Epithelial cell of esophagus (primary cell): ENCODE measurements around the gene AHNAK.
A peak's percentile ranks its signal among the peaks of the same experiment; 100 is the strongest.
"Not testable (repeated sequence)": the region's sequence is repeated elsewhere in the genome, so short reads cannot be mapped to it uniquely, and the experiment has no call there.

Experiments
- DNase-seq: peaks from one replicate; pipeline ENCODE4 v3.0.0; 2010; ENCODE audit warnings: low read depth
- H3K4me3 ChIP-seq: 2 replicates; pipeline ENCODE4 v1.5.1; 2011; ENCODE audit warnings: mild to moderate bottlenecking, low read length, control low read depth
- TF ChIP-seq, protein P1 (sequence below): IDR thresholded peaks from 2 replicates; pipeline ENCODE4 v1.5.1; 2011; ENCODE audit warnings: low read depth, mild to moderate bottlenecking, low read length, control low read depth, inconsistent platforms; ENCODE audit not compliant: insufficient read depth; ENCODE audit errors: missing control alignments

AHNAK gene

DNA sequence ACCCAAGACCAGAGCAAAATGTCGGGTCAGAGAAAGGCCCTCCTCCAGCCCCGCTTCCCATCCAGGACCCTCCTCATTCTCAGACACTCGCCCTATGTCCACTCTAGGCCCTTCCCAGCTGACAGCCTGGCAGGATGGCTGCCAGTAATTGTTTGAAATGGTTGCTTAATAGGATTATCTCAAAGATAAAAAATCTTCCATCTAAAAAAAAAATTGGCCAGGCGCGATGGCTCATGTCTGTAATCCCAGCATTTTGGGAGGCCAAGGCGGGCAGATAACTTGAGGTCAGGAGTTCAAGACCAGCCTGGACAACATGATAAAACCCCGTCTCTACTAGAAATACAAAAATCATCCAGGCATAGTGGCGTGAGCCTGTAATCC is 95.4 kb downstream of the AHNAK start:
- TF ChIP-seq, protein P1, sequence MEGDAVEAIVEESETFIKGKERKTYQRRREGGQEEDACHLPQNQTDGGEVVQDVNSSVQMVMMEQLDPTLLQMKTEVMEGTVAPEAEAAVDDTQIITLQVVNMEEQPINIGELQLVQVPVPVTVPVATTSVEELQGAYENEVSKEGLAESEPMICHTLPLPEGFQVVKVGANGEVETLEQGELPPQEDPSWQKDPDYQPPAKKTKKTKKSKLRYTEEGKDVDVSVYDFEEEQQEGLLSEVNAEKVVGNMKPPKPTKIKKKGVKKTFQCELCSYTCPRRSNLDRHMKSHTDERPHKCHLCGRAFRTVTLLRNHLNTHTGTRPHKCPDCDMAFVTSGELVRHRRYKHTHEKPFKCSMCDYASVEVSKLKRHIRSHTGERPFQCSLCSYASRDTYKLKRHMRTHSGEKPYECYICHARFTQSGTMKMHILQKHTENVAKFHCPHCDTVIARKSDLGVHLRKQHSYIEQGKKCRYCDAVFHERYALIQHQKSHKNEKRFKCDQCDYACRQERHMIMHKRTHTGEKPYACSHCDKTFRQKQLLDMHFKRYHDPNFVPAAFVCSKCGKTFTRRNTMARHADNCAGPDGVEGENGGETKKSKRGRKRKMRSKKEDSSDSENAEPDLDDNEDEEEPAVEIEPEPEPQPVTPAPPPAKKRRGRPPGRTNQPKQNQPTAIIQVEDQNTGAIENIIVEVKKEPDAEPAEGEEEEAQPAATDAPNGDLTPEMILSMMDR: no peak

DNA sequence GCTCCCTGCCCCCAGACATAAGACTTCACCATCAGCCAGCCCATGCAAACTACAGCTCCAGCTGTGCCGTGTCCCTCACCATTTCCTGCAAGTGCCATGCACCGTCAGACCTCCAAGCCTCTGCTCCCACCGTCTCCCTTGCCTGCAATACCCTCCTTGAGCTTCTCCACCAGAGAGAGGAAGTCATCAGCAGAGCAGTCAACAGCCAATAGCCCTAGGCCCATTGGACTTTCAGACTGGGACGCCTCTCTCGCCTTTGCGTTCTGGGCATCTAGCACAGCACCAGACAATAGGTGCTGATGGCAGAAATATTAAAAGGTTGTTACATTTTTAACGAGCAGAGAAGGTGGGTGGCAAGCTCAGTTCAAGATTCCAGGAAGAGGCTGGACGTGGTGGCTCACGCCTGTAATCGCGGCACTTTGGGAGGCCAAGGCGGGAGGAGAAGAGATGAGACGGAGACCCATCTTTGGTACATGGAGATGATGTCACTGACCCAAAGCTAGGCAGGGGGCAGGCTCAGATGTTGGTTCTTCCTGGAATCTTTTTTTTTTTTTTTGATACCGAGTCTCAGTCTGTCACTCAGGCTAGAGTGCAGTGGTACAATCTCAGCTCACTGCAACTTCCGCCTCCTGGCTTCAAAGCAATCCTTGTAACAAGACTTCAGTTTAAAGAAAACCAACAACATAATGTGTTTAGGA is 95.9 kb downstream of the AHNAK start:
- TF ChIP-seq, protein P1: no peak
- H3K4me3 ChIP-seq: no peak overlapping the region
- no peak for DNase-seq

More for the DNA sequence above, 95.4 kb downstream of the AHNAK start:
- H3K4me3 ChIP-seq: no peak overlapping the region
- no peak for DNase-seq

DNA sequence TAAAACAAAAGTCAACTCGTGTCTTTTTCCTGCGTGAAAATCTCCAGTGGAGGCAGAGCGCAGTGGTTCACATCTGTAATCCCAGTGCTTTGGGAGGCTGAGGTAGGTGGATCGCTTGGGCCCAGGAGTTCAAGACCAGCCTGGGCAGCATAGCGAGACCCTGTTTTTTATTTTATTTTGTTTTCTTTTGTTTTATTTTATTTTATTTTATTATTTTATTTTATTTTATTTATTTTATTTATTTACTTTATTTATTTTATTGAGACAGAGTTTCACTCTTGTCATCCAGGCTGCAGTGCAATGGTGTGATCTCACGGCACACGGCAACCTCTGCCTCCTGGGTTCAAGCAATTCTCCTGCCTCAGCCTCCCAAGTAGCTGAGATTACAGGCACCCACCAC is 96.7 kb downstream of the AHNAK start:
- not testable (repeated sequence) for DNase-seq, H3K4me3 ChIP-seq

DNA sequence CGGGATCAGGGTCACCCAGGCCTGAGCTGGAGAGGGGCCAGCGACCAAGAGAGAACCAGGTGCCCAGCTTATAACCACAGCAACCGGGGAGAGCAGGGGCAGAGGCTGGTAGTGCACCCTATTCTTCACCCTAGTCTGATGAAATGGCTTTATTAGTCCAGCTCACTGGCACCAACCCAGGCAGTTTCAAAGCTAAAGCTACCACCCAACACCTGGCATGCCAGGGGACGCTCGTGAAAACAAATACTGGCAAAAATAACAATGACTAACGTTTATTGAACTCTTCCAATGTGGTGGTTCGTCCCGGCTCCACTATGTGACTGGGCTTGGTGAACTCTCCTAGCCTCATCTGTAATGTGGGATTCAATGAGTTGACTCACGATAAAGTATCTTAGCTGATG is 97.2 kb downstream of the AHNAK start:
- TF ChIP-seq, protein P1: no peak
- H3K4me3 ChIP-seq: no peak overlapping the region
- peak; percentile 10 for DNase-seq

DNA sequence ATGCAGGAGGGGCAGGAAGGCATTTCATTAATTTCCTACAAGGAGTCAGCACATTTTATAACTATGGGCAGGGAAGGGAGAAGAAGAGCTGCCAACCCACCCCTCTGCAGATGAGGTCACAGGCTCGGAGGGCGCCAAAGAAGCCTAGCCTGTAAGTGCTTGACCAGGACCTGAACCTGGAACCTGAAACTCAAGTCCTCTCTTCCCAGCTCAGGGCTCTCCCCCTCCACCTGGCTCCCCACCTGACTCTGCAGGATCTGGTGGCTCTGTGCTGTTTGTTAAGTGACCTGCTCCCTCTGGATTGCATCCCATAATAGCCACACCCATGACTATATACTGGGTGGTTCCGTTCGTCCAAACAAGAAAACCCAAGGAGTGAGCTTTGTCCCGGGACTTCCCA is 100.5 kb downstream of the AHNAK start:
- TF ChIP-seq, protein P1: no peak
- DNase-seq: no peak
- no peak overlapping the region for H3K4me3 ChIP-seq

DNA sequence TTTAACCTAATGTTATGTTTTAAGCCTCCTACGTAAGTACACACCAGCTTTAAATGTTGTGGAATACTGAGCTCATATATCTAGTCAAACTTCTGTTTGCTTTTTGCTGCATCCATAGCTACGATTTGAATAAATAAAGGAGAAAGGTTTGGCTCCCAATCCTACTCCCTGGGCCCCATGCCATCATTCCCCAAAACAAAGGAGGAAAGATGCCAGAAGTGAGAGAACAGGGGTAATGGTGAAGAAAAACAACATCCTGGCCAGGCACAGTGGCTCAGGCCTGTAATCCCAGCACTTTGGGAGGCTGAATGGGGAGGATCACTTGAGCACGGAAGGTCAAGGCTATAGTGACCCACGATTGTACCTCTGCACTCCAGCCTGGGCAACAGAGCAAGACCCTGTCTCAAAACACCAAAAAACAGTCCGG is 101.3 kb downstream of the AHNAK start:
- DNase-seq: no peak
- no peak overlapping the region for H3K4me3 ChIP-seq
- TF ChIP-seq, protein P1: no peak

DNA sequence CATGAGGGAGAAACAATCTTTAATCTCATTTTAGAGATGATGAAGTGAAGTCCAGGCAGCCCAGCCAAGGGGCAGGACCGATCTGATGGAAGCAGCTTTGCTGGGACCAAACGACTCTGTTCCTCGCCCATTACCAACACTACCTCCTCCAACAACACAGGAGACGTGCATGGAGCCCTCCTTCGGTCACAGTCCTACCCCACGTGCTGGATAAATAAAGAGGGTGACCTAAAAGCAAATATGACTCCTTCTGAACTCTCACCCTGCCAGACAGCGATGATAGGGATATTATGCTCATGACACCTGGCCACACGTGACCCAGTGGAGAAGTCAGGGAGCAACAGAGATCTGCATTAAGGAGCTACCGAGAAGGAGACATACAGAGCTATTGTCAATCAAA is 101.8 kb downstream of the AHNAK start:
- TF ChIP-seq, protein P1: no peak
- H3K4me3 ChIP-seq: peak overlapping the region; percentile 31
- DNase-seq: no peak
